Placental pericyte (primary cell): ENCODE results near the gene OR10S1. TPM values are rescaled to one million over a fixed set of nuclear protein-coding genes. Genes with fewer than 3 reads are reported as not detected.

Experiments used
- total RNA-seq: library from RNA; depleted of rRNA; stranded (reverse); fragments of >200 nt; gene quantifications from 2 replicates; pipeline ENCODE4 v1.2.3, GENCODE V29; 2012

Gene OR10S1, protein sequence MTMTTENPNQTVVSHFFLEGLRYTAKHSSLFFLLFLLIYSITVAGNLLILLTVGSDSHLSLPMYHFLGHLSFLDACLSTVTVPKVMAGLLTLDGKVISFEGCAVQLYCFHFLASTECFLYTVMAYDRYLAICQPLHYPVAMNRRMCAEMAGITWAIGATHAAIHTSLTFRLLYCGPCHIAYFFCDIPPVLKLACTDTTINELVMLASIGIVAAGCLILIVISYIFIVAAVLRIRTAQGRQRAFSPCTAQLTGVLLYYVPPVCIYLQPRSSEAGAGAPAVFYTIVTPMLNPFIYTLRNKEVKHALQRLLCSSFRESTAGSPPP
- not detected in 2 replicates for total RNA-seq

DNA sequence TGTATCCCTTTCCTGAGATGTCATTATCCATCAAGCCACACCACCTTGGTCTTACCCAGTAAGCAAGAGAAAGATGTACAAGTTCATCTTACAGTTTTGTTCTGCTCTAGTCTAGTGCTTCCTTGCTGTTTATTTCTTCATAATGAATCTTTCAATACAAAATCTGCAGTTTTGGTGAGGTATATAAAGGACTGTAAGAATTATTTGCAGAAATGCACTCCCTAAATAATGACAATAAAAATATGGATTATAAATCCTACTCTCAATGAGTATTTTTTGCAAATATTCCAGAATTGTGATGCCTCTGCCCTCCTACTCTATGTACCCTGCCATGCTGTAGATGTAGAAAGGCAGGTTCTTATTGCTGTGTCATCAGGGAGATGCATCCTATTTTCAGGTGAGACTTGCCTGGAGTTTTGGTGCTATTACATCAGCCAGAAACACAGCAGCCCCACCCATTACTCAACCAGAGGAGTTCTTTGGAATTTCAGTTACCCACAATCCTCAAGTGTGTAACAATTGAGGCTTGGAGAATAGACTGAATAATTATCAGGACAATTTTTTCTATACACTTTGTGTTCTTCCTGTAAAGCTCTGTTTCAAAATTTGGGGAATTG is at the start of gene OR10S1:
Gene OR10S1, minus strand, starts transcription at position 51 of the 617 bp plus-strand sequence. CDS start 117 bp downstream, outside the sequence.

DNA sequence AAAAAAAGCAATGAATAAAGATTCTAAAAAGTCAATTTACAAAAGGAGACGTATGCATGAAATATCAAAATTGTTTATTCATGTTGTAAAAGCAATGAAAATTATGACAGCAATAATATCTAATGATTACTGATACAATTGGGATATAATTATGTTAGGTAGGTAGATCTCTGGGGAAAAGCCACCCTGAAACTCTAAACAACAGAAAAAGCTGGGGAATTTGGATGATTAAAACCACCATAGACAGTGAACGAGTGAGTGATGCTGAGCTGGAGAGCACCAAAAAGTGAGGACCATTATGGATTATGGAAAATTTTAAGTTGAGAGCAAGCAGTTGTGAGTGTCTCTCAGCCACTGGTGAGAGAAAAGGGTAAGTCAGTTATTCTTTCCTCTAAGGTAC is 48.9 kb upstream of the OR10S1 start, which contains the start of gene OR10G8:
Gene OR10G8, plus strand, starts transcription at position 301 of the 400 bp plus-strand sequence. CDS start 2,825 bp downstream, outside the sequence.

GRCh38 chr11:124012697-124013096 is 35.1 kb upstream of the OR10S1 start, which contains the start of gene OR10G4:
TSS of gene OR10G4 (plus strand) at chr11:124012997. CDS start at chr11:124015575, 2,578 bp downstream.

GRCh38 chr11:123995119-123995518 is 17.5 kb upstream of the OR10S1 start, which contains the start of gene OR10G6:
TSS of gene OR10G6 (minus strand) at chr11:123995161. CDS start at chr11:123995161, 0 bp downstream.

GRCh38 chr11:123943738-123944137 is 33.8 kb downstream of the OR10S1 start, which contains the start of gene OR6T1:
TSS of gene OR6T1 (minus strand) at chr11:123943838. CDS start at chr11:123943838, 0 bp downstream.

DNA sequence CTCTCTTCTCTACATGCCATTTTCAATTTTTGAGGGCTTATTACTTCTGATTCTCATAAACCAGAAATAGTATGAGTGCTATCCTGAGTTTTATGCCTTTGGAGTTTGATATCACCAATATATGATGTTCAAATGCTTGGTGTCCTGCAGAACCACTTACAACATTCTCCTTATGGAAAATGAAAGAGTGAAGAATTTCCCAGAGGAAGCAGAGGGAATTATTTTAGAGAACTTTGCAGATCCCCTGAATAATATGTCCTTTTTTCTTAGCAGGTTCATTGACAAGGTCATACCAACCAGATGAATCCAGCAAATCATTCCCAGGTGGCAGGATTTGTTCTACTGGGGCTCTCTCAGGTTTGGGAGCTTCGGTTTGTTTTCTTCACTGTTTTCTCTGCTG is 38.3 kb downstream of the OR10S1 start, which contains the start of gene OR4D5:
Gene OR4D5, plus strand, starts transcription at position 301 of the 400 bp plus-strand sequence. Its CDS starts 0 bp downstream, at position 301.

Other genes starting within 250 kb of the OR10S1 start
- gene ZNF202, start 236.1 kb downstream of the OR10S1 start, total RNA-seq: 7.0 and 7.6 TPM in 2 replicates
- not detected in 2 replicates for gene OR6X1, start 223.3 kb downstream of the OR10S1 start, total RNA-seq
- not detected in 2 replicates for gene OR6M1, start 171.4 kb downstream of the OR10S1 start, total RNA-seq
- not detected in 2 replicates for gene TMEM225, start 92.1 kb downstream of the OR10S1 start, total RNA-seq
- gene OR8D4, start 75.6 kb downstream of the OR10S1 start, total RNA-seq: not detected in 2 replicates
- not detected in 2 replicates for gene OR4D5, start 38.2 kb downstream of the OR10S1 start, total RNA-seq
- gene OR6T1, start 33.9 kb downstream of the OR10S1 start, total RNA-seq: not detected in 2 replicates
- not detected in 2 replicates for gene OR10G6, start 17.4 kb upstream of the OR10S1 start, total RNA-seq
- not detected in 2 replicates for gene OR10G4, start 35.2 kb upstream of the OR10S1 start, total RNA-seq
- gene OR10G9, start 45.2 kb upstream of the OR10S1 start, total RNA-seq: not detected in 2 replicates
- gene OR10G8, start 49.0 kb upstream of the OR10S1 start, total RNA-seq: not detected in 2 replicates
- gene OR10G7, start 63.5 kb upstream of the OR10S1 start, total RNA-seq: not detected in 2 replicates
- 1.5 and 25.2 TPM in 2 replicates for gene VWA5A, start 137.7 kb upstream of the OR10S1 start, total RNA-seq
- gene OR10D3, start 205.6 kb upstream of the OR10S1 start, total RNA-seq: under 0.01 TPM in 2 replicates